Ovary (tissue), 3 donors: Measurements from ENCODE around the gene SDR39U1.
"Not testable (repeated sequence)": the region's sequence is repeated elsewhere in the genome, so short reads cannot be mapped to it uniquely, and the experiment has no call there.

Experiments
- CTCF ChIP-seq, 3 donors: fragments of 450-650 bp in 2 of 3; fragments of 200-600 bp in 1 of 3; IDR thresholded peaks; one replicate each; pipeline versions ENCODE4 v1.5.1 to v1.8.0; 2016 to 2022; ENCODE audit warnings: antibody characterized with exemption in 3 of 3, mild to moderate bottlenecking in 1 of 3
- EP300 ChIP-seq: sonication (generic); formaldehyde crosslinking; IDR thresholded peaks from one replicate; pipeline ENCODE4 v1.6.1; 2017; ENCODE audit warnings: antibody characterized with exemption
- POLR2A ChIP-seq: fragments of 450-650 bp; IDR thresholded peaks from one replicate; pipeline ENCODE4 v1.6.1; 2017; ENCODE audit warnings: antibody characterized with exemption, mild to moderate bottlenecking, moderate library complexity
- donor health status: DM: no; HTN: no; CAD: no.

GRCh38 chr14:24482699-24483303, 40.2 kb upstream of the SDR39U1 start:
- not testable (repeated sequence) for TF ChIP-seq POLR2A; CTCF (IDR thresholded peaks at IDR 0.05); EP300
